ENCODE results near the gene RPL39L.

DNA sequence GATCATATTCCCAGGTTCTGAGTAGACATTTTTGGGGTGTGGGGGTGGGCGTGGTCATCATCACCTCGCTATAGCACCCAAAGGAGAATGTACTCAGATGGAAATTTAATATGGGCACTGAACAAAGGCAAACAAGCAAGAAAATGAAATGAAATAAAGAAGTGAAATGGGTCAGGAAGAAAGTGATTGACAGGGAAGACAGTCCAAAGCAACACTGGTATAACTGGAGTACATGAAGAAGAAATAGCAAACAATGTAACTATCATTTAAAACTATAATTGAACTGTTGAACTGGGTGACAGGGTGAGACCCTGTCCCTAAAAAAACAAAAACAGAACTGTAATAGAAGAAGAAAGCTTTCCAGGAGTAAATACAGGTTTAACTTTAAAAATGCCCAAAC is 24.8 kb downstream of the RPL39L start:
- no peak for TF ChIP-seq EP300 (IDR thresholded peaks at IDR 0.05)
- TF ChIP-seq, protein P1, sequence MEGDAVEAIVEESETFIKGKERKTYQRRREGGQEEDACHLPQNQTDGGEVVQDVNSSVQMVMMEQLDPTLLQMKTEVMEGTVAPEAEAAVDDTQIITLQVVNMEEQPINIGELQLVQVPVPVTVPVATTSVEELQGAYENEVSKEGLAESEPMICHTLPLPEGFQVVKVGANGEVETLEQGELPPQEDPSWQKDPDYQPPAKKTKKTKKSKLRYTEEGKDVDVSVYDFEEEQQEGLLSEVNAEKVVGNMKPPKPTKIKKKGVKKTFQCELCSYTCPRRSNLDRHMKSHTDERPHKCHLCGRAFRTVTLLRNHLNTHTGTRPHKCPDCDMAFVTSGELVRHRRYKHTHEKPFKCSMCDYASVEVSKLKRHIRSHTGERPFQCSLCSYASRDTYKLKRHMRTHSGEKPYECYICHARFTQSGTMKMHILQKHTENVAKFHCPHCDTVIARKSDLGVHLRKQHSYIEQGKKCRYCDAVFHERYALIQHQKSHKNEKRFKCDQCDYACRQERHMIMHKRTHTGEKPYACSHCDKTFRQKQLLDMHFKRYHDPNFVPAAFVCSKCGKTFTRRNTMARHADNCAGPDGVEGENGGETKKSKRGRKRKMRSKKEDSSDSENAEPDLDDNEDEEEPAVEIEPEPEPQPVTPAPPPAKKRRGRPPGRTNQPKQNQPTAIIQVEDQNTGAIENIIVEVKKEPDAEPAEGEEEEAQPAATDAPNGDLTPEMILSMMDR (IDR thresholded peaks at IDR 0.05), result no peak
- no peak for TF ChIP-seq POLR2A (IDR thresholded peaks at IDR 0.05)
